Adrenal gland (tissue), 5 donors: ENCODE data around the gene FBXW12.

Experiments
- CTCF ChIP-seq, 6 experiments: fragments of 450-650 bp in 4 of 6; fragments of 200-600 bp in 2 of 6; sonication (generic) in 1 of 6; IDR thresholded peaks; 1 replicate in 5 of 6; 2 replicates in 1 of 6; pipeline versions ENCODE4 v1.5.1 to v1.8.0; 2016 to 2021; ENCODE audit warnings: antibody characterized with exemption in 6 of 6, mild to moderate bottlenecking in 2 of 6, moderate library complexity in 1 of 6
- POLR2A ChIP-seq, 2 donors: fragments of 450-650 bp; IDR thresholded peaks; one replicate each; pipeline ENCODE4 v1.6.1; 2017; ENCODE audit warnings: antibody characterized with exemption in 2 of 2, mild to moderate bottlenecking in 2 of 2, moderate library complexity in 1 of 2
- donor health status: DM: no; HTN: no; CAD: no.

- no peak for TF ChIP-seq CTCF (IDR thresholded peaks at IDR 0.05)
- no peak for TF ChIP-seq POLR2A (IDR thresholded peaks at IDR 0.05)
These were observed 28.6 kb upstream of the FBXW12 start for GRCh38 chr3:48343432-48343831.
